Large intestine (tissue), 3 donors: ENCODE data around the gene TXLNG. TPM values are rescaled to one million over a fixed set of nuclear protein-coding genes. Genes with fewer than 3 reads are reported as not detected.

Experiments
- DNase-seq, 2 donors: peaks; one replicate each; pipeline versions ENCODE4 v3.0.0 to v3.0.0-alpha.2; 2013
- H3K27ac ChIP-seq: one replicate; pipeline ENCODE4 v1.5.1; 2013; ENCODE audit warnings: low read length
- H3K27me3 ChIP-seq: 2 replicates; pipeline ENCODE4 v1.6.1; 2013; ENCODE audit warnings: low read length; ENCODE audit not compliant: control insufficient read depth, insufficient read depth
- H3K36me3 ChIP-seq: 2 replicates; pipeline ENCODE4 v1.6.1; 2013; ENCODE audit warnings: low read length; ENCODE audit not compliant: control insufficient read depth, insufficient read depth
- H3K4me1 ChIP-seq: one replicate; pipeline ENCODE4 v1.6.1; 2013; ENCODE audit warnings: low read length; ENCODE audit not compliant: control insufficient read depth, insufficient read depth
- H3K4me3 ChIP-seq: one replicate; pipeline ENCODE4 v1.5.1; 2013; ENCODE audit warnings: low read length
- H3K9me3 ChIP-seq: one replicate; pipeline ENCODE4 v1.6.1; 2013; ENCODE audit warnings: mild to moderate bottlenecking, low read depth, low read length, moderate library complexity; ENCODE audit not compliant: control insufficient read depth
- WGBS: methylation state at CpG from one replicate; pipeline ENCODE4 v1.1.5; 2013; ENCODE audit warnings: low lambda C conversion rate; ENCODE audit not compliant: insufficient coverage; 5-methylcytosine and 5-hydroxymethylcytosine counted together
- polyA plus RNA-seq: library from polyadenylated mRNA; unstranded; fragments of 120-200 nt; gene quantifications from one replicate; pipeline ENCODE4 v1.2.1, GENCODE V29; 2013

The TXLNG gene
- polyA plus RNA-seq, 1 donor: 17.0 TPM

GRCh38 chrX:16870862-16871815, 84.9 kb downstream of the TXLNG start:
- Histone ChIP-seq H3K36me3 (peaks cover 6% of the 10 kb centered on the region), H3K27me3 (no peaks in the 10 kb centered on the region), H3K4me1 (peaks cover 10% of the 10 kb centered on the region), H3K27ac (peak overlapping the region; percentile 97), H3K9me3 (no peaks in the 10 kb centered on the region), H3K4me3 (peak overlapping the region; percentile 62)
- DNase-seq: peak in 1 of 2 donors; percentile 40
- WGBS: no CpG with 5 or more reads among the region's 41 CpGs

GRCh38 chrX:16873106-16873505, 86.8 kb downstream of the TXLNG start:
- Histone ChIP-seq H3K27me3 (no peaks in the 10 kb centered on the region), H3K4me3 (no peak overlapping the region), H3K36me3 (peaks cover 3% of the 10 kb centered on the region), H3K27ac (no peak overlapping the region), H3K9me3 (no peaks in the 10 kb centered on the region), H3K4me1 (peaks cover 9% of the 10 kb centered on the region)
- DNase-seq: no peak
- WGBS: no CpG with 5 or more reads among the region's 8 CpGs

- no peak for DNase-seq
- Histone ChIP-seq H3K4me1 (peaks cover 5% of the 10 kb centered on the region), H3K9me3 (no peaks in the 10 kb centered on the region), H3K36me3 (no peaks in the 10 kb centered on the region), H3K27me3 (no peaks in the 10 kb centered on the region), H3K27ac (no peak overlapping the region), H3K4me3 (no peak overlapping the region)
- WGBS: no CpG with 5 or more reads among the region's 5 CpGs
Measured at GRCh38 chrX:16874458-16875095, 88.3 kb downstream of the TXLNG start.

- no peak for DNase-seq
- no peak overlapping the region for H3K4me3 ChIP-seq
- no peaks in the 10 kb centered on the region for H3K27me3 ChIP-seq
- H3K36me3 ChIP-seq: no peaks in the 10 kb centered on the region
- H3K9me3 ChIP-seq: no peaks in the 10 kb centered on the region
- WGBS: no CpG with 5 or more reads among the region's 1 CpG
- H3K27ac ChIP-seq: no peak overlapping the region
- no peaks in the 10 kb centered on the region for H3K4me1 ChIP-seq
Measured at GRCh38 chrX:16876696-16877095, 90.4 kb downstream of the TXLNG start.

GRCh38 chrX:16882169-16882568, 95.9 kb downstream of the TXLNG start:
- no peaks in the 10 kb centered on the region for H3K27me3 ChIP-seq
- H3K27ac ChIP-seq: no peak overlapping the region

GRCh38 chrX:16882702-16883486, 96.6 kb downstream of the TXLNG start:
- peak overlapping the region; percentile 57 for H3K4me3 ChIP-seq
- H3K36me3 ChIP-seq: no peaks in the 10 kb centered on the region
- H3K9me3 ChIP-seq: no peaks in the 10 kb centered on the region
- H3K27me3 ChIP-seq: no peaks in the 10 kb centered on the region
- WGBS: no CpG with 5 or more reads among the region's 27 CpGs
- H3K27ac ChIP-seq: peak overlapping the region; percentile 87
- DNase-seq: peak; percentile 60 to 61
- no peaks in the 10 kb centered on the region for H3K4me1 ChIP-seq

More at GRCh38 chrX:16882169-16882568, 95.9 kb downstream of the TXLNG start:
- DNase-seq: peak in 1 of 2 donors; percentile 42
- WGBS: no CpG with 5 or more reads among the region's 7 CpGs
- H3K4me1 ChIP-seq: no peaks in the 10 kb centered on the region
- peak overlapping the region; percentile 57 for H3K4me3 ChIP-seq
- no peaks in the 10 kb centered on the region for H3K36me3 ChIP-seq
- no peaks in the 10 kb centered on the region for H3K9me3 ChIP-seq

- Histone ChIP-seq H3K4me1 (no peaks in the 10 kb centered on the region), H3K27ac (no peak overlapping the region), H3K27me3 (no peaks in the 10 kb centered on the region), H3K4me3 (no peak overlapping the region), H3K9me3 (no peaks in the 10 kb centered on the region), H3K36me3 (no peaks in the 10 kb centered on the region)
- WGBS: no CpG with 5 or more reads among the region's 3 CpGs
- DNase-seq: no peak
Measured at GRCh38 chrX:16883487-16883804, 97.2 kb downstream of the TXLNG start.

- H3K27me3 ChIP-seq: no peaks in the 10 kb centered on the region
- no CpG with 5 or more reads among the region's 1 CpG for WGBS
- no peaks in the 10 kb centered on the region for H3K4me1 ChIP-seq
- no peaks in the 10 kb centered on the region for H3K9me3 ChIP-seq
- H3K36me3 ChIP-seq: no peaks in the 10 kb centered on the region
- H3K4me3 ChIP-seq: no peak overlapping the region
- no peak overlapping the region for H3K27ac ChIP-seq
- DNase-seq: no peak
Measured at GRCh38 chrX:16885628-16886027, 99.4 kb downstream of the TXLNG start.

- Histone ChIP-seq H3K4me3 (no peak overlapping the region), H3K4me1 (no peaks in the 10 kb centered on the region), H3K36me3 (no peaks in the 10 kb centered on the region), H3K27me3 (no peaks in the 10 kb centered on the region), H3K9me3 (no peaks in the 10 kb centered on the region), H3K27ac (no peak overlapping the region)
- 10% methylated on average over 2 of the region's 9 CpGs for WGBS
- peak; percentile 68 to 72 for DNase-seq
Measured at GRCh38 chrX:16892504-16893362, 106.5 kb downstream of the TXLNG start.
